ENCODE results near the gene MPDZ.

DNA sequence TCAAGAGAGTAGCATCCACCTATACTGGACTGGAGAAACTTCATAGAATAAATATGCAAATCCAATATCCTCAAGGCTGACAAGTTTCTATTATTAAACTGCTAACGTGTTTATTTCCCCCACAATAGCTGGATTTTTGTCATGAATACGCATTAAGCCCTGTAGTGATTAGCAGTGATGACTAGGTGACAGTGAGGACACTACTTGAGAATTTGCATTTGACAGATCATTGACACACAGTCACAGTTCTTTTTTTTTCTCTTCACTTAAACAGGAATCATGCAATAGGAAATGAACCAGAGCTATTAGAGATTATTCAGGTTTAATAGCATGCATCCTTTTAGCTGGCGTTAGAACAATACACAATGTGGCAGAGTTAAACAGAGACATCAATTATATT, 35.3 kb downstream of the MPDZ start:
- TF ChIP-seq POLR2A (IDR thresholded peaks at IDR 0.05; ENCODE audit: low read length) (no peak), GATA1 (IDR thresholded peaks at IDR 0.05; ENCODE audit: low read depth, low read length) (no peak)

Data from erythroblast (primary cell).